GM10266 (cell line): ENCODE measurements around the gene CHRNA4.
"Not testable (repeated sequence)": the region's sequence is repeated elsewhere in the genome, so short reads cannot be mapped to it uniquely, and the experiment has no call there.

Experiments
- DNase-seq: peaks from one replicate; pipeline ENCODE4 v3.0.0; 2012; ENCODE audit errors: extremely low spot score
- TF ChIP-seq, protein P1 (sequence below): IDR thresholded peaks from 2 replicates; pipeline ENCODE4 v1.5.1; 2012; ENCODE audit warnings: mild to moderate bottlenecking, low read depth; ENCODE audit not compliant: control insufficient read depth, insufficient read depth; ENCODE audit errors: missing control alignments

The CHRNA4 gene

DNA sequence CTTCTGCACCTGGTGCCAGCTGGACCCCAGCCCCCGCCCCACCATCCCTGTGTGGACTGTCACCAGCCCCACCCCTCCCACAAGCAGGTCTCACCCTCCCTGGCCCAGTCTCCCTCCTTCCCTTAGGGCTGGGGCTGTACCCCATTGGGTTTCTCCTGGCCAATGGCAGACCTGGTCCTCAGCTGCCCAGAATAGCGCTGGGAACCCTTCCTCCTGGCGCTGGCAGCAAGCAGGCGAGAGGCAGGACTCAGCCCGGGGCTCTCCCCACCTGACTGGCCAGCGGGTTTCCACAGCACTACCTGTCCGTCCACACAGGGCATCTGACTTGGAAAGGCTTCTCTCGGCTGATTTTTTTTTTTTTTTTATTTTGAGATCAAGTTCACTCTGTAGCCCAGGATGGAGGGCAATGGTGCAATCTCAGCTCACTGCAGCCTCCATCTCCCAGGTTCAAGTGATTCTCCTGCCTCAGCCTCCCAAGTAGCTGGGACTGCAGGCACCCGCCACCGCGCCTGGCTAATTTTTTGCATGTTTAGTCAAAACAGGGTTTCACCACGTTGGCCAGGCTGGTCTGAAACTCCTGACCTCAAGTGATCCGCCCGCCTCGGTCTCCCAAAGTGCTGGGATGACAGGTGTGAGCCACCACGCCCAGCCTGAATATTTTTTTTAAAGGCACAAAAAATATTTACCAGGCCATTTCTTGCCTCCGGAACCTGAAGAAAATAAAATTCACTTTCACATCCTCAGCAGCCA, 21.6 kb upstream of the CHRNA4 start:
- TF ChIP-seq, protein P1, sequence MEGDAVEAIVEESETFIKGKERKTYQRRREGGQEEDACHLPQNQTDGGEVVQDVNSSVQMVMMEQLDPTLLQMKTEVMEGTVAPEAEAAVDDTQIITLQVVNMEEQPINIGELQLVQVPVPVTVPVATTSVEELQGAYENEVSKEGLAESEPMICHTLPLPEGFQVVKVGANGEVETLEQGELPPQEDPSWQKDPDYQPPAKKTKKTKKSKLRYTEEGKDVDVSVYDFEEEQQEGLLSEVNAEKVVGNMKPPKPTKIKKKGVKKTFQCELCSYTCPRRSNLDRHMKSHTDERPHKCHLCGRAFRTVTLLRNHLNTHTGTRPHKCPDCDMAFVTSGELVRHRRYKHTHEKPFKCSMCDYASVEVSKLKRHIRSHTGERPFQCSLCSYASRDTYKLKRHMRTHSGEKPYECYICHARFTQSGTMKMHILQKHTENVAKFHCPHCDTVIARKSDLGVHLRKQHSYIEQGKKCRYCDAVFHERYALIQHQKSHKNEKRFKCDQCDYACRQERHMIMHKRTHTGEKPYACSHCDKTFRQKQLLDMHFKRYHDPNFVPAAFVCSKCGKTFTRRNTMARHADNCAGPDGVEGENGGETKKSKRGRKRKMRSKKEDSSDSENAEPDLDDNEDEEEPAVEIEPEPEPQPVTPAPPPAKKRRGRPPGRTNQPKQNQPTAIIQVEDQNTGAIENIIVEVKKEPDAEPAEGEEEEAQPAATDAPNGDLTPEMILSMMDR: no peak
- DNase-seq: no peak

- peak; percentile 77 for DNase-seq
- TF ChIP-seq, protein P1: peak; percentile 90
These were observed 20.8 kb upstream of the CHRNA4 start for GRCh38 chr20:63381781-63382431.

DNA sequence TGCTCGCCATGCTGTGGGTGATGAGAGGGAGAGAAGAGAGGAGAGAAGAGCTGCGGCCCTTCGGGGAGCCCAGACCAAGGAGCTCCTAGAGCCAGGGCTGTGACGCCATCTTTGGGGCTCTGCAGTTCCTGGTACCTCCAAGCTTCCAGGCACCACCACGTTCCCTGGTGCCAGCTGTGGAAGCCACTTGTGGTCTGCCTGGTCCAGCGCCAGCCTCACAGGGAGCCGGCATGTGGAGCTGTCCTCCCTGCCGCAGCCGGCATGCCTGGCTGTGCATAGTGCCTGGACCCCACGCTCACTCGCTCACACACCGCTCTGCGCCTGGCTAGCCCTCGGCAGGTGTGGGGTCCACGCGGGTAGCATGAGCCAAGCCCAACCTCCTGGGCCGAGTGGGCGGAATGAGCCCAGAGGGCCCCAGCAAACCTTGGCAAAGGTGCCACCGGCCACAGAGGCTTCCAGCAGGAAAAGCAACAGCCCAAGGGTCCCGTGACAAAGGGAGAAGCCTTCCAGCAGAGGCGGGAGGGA, 19.3 kb upstream of the CHRNA4 start:
- no peak for DNase-seq
- TF ChIP-seq, protein P1: no peak

- DNase-seq: not testable (repeated sequence)
These were observed 18.7 kb upstream of the CHRNA4 start for GRCh38 chr20:63379872-63380271.

GRCh38 chr20:63379296-63379695, 18.1 kb upstream of the CHRNA4 start:
- TF ChIP-seq, protein P1: no peak
- no peak for DNase-seq

DNA sequence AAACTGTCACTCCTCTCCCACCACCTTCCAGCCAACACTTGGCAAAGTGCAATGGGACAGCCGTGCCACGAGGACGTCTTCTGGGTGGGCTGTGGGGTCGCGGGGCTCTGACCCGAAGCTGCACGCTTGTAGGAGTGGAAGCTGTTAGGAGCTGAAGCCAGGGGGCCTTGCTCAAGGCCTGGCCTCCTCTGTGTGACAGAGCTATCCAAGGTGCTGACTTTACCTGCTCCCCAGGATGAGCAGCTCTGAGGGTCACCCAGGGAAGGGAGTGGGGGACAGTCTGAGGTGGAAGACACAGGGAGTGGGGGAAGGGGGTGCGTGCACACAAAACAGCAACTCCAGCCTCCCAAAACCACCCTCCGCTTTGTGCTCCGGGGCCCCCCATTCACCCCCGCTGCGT, 17.5 kb upstream of the CHRNA4 start:
- no peak for DNase-seq
- TF ChIP-seq, protein P1: no peak

GRCh38 chr20:63377951-63378381, 16.8 kb upstream of the CHRNA4 start:
- TF ChIP-seq, protein P1: no peak
- DNase-seq: no peak
